Mesenchymal stem cell (in vitro differentiated cells and primary cell): Measurements from ENCODE around the gene RPTOR.
A peak's percentile ranks its signal among the peaks of the same experiment; 100 is the strongest.

ENCODE experiments used
- DNase-seq: peaks from one replicate; pipeline ENCODE4 v3.0.0-alpha.2; 2013
- H2AFZ ChIP-seq: one replicate; pipeline ENCODE4 v1.6.1; 2013; ENCODE audit warnings: low read depth, mild to moderate bottlenecking, control low read depth, inconsistent platforms, low read length, moderate library complexity
- H2AK5ac ChIP-seq: 2 replicates; pipeline ENCODE4 v1.6.1; 2013; ENCODE audit warnings: low read length, moderate library complexity, mild to moderate bottlenecking, inconsistent platforms; ENCODE audit not compliant: severe bottlenecking
- H2BK120ac ChIP-seq: one replicate; pipeline ENCODE4 v1.6.1; 2013; ENCODE audit warnings: low read depth, mild to moderate bottlenecking, inconsistent platforms, low read length, moderate library complexity
- H2BK12ac ChIP-seq, 2 experiments: one replicate each; pipeline ENCODE4 v1.6.1; 2013; ENCODE audit warnings: inconsistent platforms in 2 of 2, low read length in 2 of 2, mild to moderate bottlenecking in 2 of 2, moderate library complexity in 2 of 2, control low read depth in 1 of 2
- H2BK15ac ChIP-seq: one replicate; pipeline ENCODE4 v1.6.1; 2013; ENCODE audit warnings: mild to moderate bottlenecking, low read depth, inconsistent platforms; ENCODE audit not compliant: poor library complexity, severe bottlenecking
- H2BK5ac ChIP-seq: 2 replicates; pipeline ENCODE4 v1.6.1; 2013; ENCODE audit warnings: low read depth, mild to moderate bottlenecking, low read length, control low read depth, inconsistent platforms; ENCODE audit not compliant: poor library complexity, severe bottlenecking
- H3K14ac ChIP-seq, 2 experiments: one replicate each; pipeline ENCODE4 v1.6.1; 2013; ENCODE audit warnings: inconsistent platforms in 2 of 2, low read length in 2 of 2, control low read depth in 1 of 2, mild to moderate bottlenecking in 1 of 2, moderate library complexity in 1 of 2
- H3K18ac ChIP-seq, 2 experiments: one replicate each; pipeline ENCODE4 v1.6.1; 2013; ENCODE audit warnings: inconsistent platforms in 2 of 2, low read length in 2 of 2, control low read depth in 1 of 2, low read depth in 1 of 2, mild to moderate bottlenecking in 1 of 2
- H3K23ac ChIP-seq, 2 experiments: one replicate each; pipeline ENCODE4 v1.6.1; 2013; ENCODE audit warnings: inconsistent platforms in 2 of 2, low read length in 2 of 2, mild to moderate bottlenecking in 2 of 2, moderate library complexity in 2 of 2, control low read depth in 1 of 2
- H3K27ac ChIP-seq: 2 replicates; pipeline ENCODE4 v1.5.1; 2013; ENCODE audit warnings: mild to moderate bottlenecking, moderate library complexity, low read length, control low read depth, inconsistent platforms; ENCODE audit not compliant: poor library complexity, severe bottlenecking
- H3K27me3 ChIP-seq, 2 experiments: 2 replicates each; pipeline versions ENCODE4 v1.6.1 to v1.7.0; 2013; ENCODE audit warnings: low read length in 2 of 2, mild to moderate bottlenecking in 2 of 2, moderate library complexity in 2 of 2, control low read depth in 1 of 2, inconsistent platforms in 1 of 2; ENCODE audit not compliant: control insufficient read depth in 1 of 2, insufficient read depth in 1 of 2
- H3K36me3 ChIP-seq, 2 experiments: 2 replicates each; pipeline versions ENCODE4 v1.6.1 to v1.7.0; 2013; ENCODE audit warnings: low read length in 2 of 2, control low read depth in 1 of 2, inconsistent platforms in 1 of 2, low read depth in 1 of 2, mild to moderate bottlenecking in 1 of 2; ENCODE audit not compliant: insufficient read depth in 2 of 2, control insufficient read depth in 1 of 2
- H3K4ac ChIP-seq, 2 experiments: one replicate each; pipeline ENCODE4 v1.6.1; 2013; ENCODE audit warnings: inconsistent platforms in 2 of 2, low read length in 2 of 2, mild to moderate bottlenecking in 2 of 2, moderate library complexity in 2 of 2, control low read depth in 1 of 2, low read depth in 1 of 2
- H3K4me1 ChIP-seq: 2 replicates; pipeline ENCODE4 v1.6.1; 2013; ENCODE audit warnings: low read depth, low read length, control low read depth; ENCODE audit not compliant: control insufficient read depth, insufficient read depth
- H3K4me2 ChIP-seq: 2 replicates; pipeline ENCODE4 v1.6.1; 2013; ENCODE audit warnings: low read length, mild to moderate bottlenecking, inconsistent platforms; ENCODE audit not compliant: poor library complexity, severe bottlenecking
- H3K4me3 ChIP-seq, 2 experiments: 2 replicates each; pipeline versions ENCODE4 v1.5.1 to v1.7.0; 2013; ENCODE audit warnings: low read length in 2 of 2, mild to moderate bottlenecking in 2 of 2, control low read depth in 1 of 2, low read depth in 1 of 2; ENCODE audit not compliant: insufficient read depth in 1 of 2
- H3K79me1 ChIP-seq: replicated peaks from 2 replicates; pipeline ENCODE4 v1.6.1; 2013; ENCODE audit warnings: mild to moderate bottlenecking, control low read depth, low read length, inconsistent platforms; ENCODE audit not compliant: poor library complexity, severe bottlenecking
- H3K9ac ChIP-seq: 2 replicates; pipeline ENCODE4 v1.7.0; 2013; ENCODE audit warnings: mild to moderate bottlenecking, low read length, moderate library complexity
- H3K9me3 ChIP-seq: 2 replicates; pipeline ENCODE4 v1.7.0; 2013; ENCODE audit warnings: mild to moderate bottlenecking, low read length; ENCODE audit not compliant: control insufficient read depth
- H4K8ac ChIP-seq: one replicate; pipeline ENCODE4 v1.6.1; 2013; ENCODE audit warnings: inconsistent platforms, mild to moderate bottlenecking, low read length, moderate library complexity
- H4K91ac ChIP-seq: one replicate; pipeline ENCODE4 v1.6.1; 2013; ENCODE audit warnings: mild to moderate bottlenecking, low read length, inconsistent platforms
- WGBS: methylation state at CpG from one replicate; pipeline ENCODE4 v1.1.7; 2013; ENCODE audit warnings: mixed read lengths; 5-methylcytosine and 5-hydroxymethylcytosine counted together

The RPTOR gene

GRCh38 chr17:80538484-80538883, 6.2 kb upstream of the RPTOR start:
- Histone ChIP-seq H3K36me3 (no peaks in the 10 kb centered on the region), H3K4me2 (no peak overlapping the region), H2BK12ac (no peak overlapping the region), H2BK120ac (no peak overlapping the region), H3K27me3 (peaks cover 15 to 16% of the 10 kb centered on the region in 2 experiments), H2AK5ac (no peak overlapping the region), H3K18ac (no peak overlapping the region), H3K14ac (no peak overlapping the region), H3K9ac (no peak overlapping the region), H2AFZ (no peak overlapping the region), H3K23ac (peak overlapping the region in 1 of 2 experiments; percentile 3), H2BK5ac (no peak overlapping the region), H3K4me3 (no peak overlapping the region), H2BK15ac (no peak overlapping the region), H3K9me3 (no peaks in the 10 kb centered on the region), H3K27ac (no peak overlapping the region), H3K79me1 (no peaks in the 10 kb centered on the region), H4K91ac (no peak overlapping the region), H4K8ac (no peak overlapping the region), H3K4ac (no peak overlapping the region), H3K4me1 (no peaks in the 10 kb centered on the region)
- WGBS = 93% methylated on average over 14 of the region's 14 CpGs
- no peak for DNase-seq

GRCh38 chr17:80539022-80539641, 5.5 kb upstream of the RPTOR start:
- WGBS = 20% methylated on average over 12 of the region's 12 CpGs
- Histone ChIP-seq H3K9me3 (no peaks in the 10 kb centered on the region), H3K14ac (no peak overlapping the region), H4K91ac (no peak overlapping the region), H3K27me3 (peaks cover 15 to 16% of the 10 kb centered on the region in 2 experiments), H3K4ac (no peak overlapping the region), H2AFZ (no peak overlapping the region), H3K36me3 (no peaks in the 10 kb centered on the region), H2BK15ac (no peak overlapping the region), H3K27ac (no peak overlapping the region), H3K4me3 (no peak overlapping the region), H3K18ac (no peak overlapping the region), H3K79me1 (no peaks in the 10 kb centered on the region), H2BK5ac (no peak overlapping the region), H3K9ac (no peak overlapping the region), H3K23ac (no peak overlapping the region), H2BK12ac (no peak overlapping the region), H3K4me2 (peak overlapping the region; percentile 17), H2AK5ac (no peak overlapping the region), H4K8ac (no peak overlapping the region), H3K4me1 (no peaks in the 10 kb centered on the region), H2BK120ac (no peak overlapping the region)
- DNase-seq = no peak

GRCh38 chr17:80545499-80545826, 825 bp downstream of the RPTOR start:
- no peak overlapping the region for H3K4ac ChIP-seq
- no peaks in the 10 kb centered on the region for H3K36me3 ChIP-seq
- peaks cover 0 to 4% of the 10 kb centered on the region in 2 experiments for H3K27me3 ChIP-seq
- no peak overlapping the region for H2BK12ac ChIP-seq
- WGBS = 9% methylated on average over 8 of the region's 8 CpGs
- H3K9ac ChIP-seq = peak overlapping the region; percentile 96
- DNase-seq = peak; percentile 30
- H3K4me3 ChIP-seq = peak overlapping the region; percentile 95 to 98
- H3K27ac ChIP-seq = no peak overlapping the region
- H2AK5ac ChIP-seq = peak overlapping the region; percentile 53
- H3K4me1 ChIP-seq = peaks cover 6% of the 10 kb centered on the region
- peaks cover 10% of the 10 kb centered on the region for H3K79me1 ChIP-seq
- H4K8ac ChIP-seq = peak overlapping the region; percentile 66
- H2BK15ac ChIP-seq = no peak overlapping the region
- no peaks in the 10 kb centered on the region for H3K9me3 ChIP-seq
- no peak overlapping the region for H3K14ac ChIP-seq
- H3K4me2 ChIP-seq = peak overlapping the region; percentile 93
- no peak overlapping the region for H3K18ac ChIP-seq
- no peak overlapping the region for H2AFZ ChIP-seq
- H2BK5ac ChIP-seq = no peak overlapping the region
- H3K23ac ChIP-seq = no peak overlapping the region
- no peak overlapping the region for H2BK120ac ChIP-seq
- no peak overlapping the region for H4K91ac ChIP-seq

- peaks cover 0 to 4% of the 10 kb centered on the region in 2 experiments for H3K27me3 ChIP-seq
- no peak overlapping the region for H4K8ac ChIP-seq
- no peak for DNase-seq
- no peak overlapping the region for H3K27ac ChIP-seq
- H3K9ac ChIP-seq = peak overlapping the region; percentile 96
- H3K36me3 ChIP-seq = no peaks in the 10 kb centered on the region
- H2BK5ac ChIP-seq = no peak overlapping the region
- H3K79me1 ChIP-seq = peaks cover 12% of the 10 kb centered on the region
- no peak overlapping the region for H3K14ac ChIP-seq
- H3K23ac ChIP-seq = no peak overlapping the region
- WGBS = 85% methylated on average over 4 of the region's 5 CpGs
- peak overlapping the region in 1 of 2 experiments; percentile 98 for H3K4me3 ChIP-seq
- peaks cover 6% of the 10 kb centered on the region for H3K4me1 ChIP-seq
- no peak overlapping the region for H2BK12ac ChIP-seq
- no peak overlapping the region for H3K18ac ChIP-seq
- H2BK120ac ChIP-seq = no peak overlapping the region
- no peak overlapping the region for H3K4ac ChIP-seq
- H2BK15ac ChIP-seq = no peak overlapping the region
- no peak overlapping the region for H2AK5ac ChIP-seq
- H2AFZ ChIP-seq = no peak overlapping the region
- no peak overlapping the region for H4K91ac ChIP-seq
- H3K4me2 ChIP-seq = peak overlapping the region; percentile 36
- no peaks in the 10 kb centered on the region for H3K9me3 ChIP-seq
Observed at GRCh38 chr17:80546267-80546666, 1.6 kb downstream of the RPTOR start.
